HG02610 (cell line): Measurements from ENCODE around the gene NT5C1A.

Experiments
- ATAC-seq: cut with Tn5 transposase; IDR thresholded peaks from one replicate; pipeline ENCODE4 v1.9.1; 2021; ENCODE audit warnings: mild to moderate bottlenecking, moderate library complexity; ENCODE audit not compliant: unreplicated experiment

Gene NT5C1A

DNA sequence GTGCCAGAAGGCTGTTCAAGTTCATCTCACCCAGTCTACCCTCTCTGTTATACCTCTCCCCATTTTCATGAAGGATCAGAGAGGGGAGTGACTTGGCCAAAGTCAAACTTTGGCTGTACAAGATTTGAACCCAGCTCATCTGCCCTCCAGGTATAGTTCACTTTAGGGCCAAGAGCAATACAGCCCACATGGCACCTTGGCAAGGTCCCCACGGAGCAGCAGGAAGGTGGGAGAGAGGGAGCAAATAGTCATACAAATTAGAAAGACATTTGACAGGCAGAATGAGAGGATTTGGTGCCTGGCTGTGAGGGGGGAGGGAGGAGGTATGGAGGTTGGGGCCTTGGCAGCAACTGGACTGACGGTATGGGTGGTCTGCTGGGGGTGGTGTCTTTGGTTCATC lies 18.3 kb upstream of the NT5C1A start:
- ATAC-seq = no peak

DNA sequence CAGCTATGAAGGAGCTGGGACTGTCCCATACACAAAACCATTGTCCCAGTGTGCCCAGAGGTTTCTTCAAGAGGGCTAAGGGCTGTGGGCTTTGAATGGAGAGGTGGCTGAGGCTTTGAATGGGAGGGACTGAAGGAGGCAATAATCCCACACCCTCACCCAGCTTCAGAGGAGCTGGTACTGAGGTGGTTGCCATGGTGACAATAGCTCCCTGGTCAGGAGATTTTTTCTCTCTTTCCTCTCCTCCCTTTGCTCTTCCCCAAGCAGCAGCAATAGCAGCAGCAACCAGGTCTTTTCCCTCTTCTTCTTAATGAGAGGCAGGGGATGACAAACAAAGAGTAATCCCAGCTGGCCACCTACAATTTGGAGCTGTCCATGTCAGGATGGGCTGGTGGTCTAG lies 17.7 kb upstream of the NT5C1A start:
- ATAC-seq = no peak

DNA sequence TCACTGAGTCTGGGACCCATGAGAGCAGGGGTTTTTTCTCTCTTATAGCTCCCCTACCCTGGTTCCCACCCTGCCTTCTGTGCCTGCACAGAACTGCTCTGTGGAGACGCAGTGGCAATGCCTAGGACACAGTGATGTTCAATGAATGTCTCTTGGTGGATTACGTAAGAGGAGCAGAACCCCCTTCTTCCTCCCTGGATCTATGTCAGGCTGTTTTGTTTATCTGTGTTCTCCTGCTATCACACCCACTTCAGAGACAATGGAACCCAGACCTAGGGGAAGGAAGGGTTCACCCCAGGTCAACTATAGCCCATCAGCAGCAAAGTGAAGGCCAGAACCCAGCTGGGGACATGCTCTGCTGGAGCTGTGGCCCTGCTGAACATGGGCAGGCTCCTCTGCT lies 17.3 kb upstream of the NT5C1A start:
- ATAC-seq = no peak

DNA sequence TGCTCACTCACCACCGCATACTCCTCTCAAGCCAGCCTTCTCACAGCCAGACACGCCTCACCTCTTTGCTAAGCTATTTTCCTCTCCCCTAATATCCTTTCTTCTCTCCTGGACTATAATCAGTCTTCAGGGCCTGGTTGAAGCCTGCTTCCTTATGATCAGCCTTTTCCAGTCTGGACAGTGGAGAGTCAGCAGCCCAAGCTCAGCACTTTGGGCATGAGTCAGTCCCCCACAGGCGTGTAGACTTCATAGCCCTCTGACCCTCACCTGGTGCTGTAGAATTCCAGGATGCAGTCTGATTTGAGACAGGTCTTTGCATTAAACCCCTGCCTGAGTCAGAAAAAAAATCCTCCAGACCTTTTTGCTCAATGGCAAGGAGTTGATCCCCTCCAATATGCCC lies 16.8 kb upstream of the NT5C1A start:
- ATAC-seq = no peak

DNA sequence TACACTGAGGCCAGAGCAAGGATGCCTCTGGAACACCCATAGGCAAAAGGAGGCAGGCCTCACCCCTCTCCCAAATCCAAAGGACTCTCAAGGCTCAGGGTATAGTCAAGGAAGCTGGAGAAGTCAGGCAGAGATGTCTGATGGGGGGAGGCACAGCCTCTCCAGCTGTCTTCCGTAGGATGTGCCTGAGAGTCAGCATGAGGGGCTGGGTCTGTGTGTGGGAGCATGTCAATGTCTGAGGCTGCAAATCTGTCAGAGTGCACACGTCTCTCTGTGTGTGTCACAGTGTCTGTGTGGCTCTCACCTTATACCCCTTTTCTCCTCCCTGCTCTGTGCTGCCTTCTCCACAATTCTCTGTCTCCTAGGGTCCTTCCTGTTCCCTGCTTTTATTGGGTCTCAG lies 15.3 kb upstream of the NT5C1A start:
- ATAC-seq = no peak

DNA sequence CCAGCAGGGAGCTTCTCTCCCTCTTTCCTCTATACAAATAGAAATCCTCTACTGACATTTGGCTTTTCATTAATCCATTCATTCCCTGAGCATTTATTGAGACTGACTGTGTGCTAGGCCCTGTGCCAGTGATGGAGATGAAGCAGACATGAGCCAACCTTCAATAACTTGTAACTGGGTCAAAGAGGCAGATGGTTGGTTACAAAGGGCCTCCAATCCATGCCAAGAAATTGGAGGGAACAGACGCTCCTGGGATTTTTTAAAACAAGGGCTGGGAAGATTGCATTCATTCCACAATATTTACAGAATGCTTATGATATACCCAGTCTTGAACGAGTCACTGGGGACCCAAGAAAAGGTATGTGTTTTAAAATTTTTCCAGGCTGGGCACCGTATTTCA lies 13.2 kb upstream of the NT5C1A start:
- no peak for ATAC-seq

DNA sequence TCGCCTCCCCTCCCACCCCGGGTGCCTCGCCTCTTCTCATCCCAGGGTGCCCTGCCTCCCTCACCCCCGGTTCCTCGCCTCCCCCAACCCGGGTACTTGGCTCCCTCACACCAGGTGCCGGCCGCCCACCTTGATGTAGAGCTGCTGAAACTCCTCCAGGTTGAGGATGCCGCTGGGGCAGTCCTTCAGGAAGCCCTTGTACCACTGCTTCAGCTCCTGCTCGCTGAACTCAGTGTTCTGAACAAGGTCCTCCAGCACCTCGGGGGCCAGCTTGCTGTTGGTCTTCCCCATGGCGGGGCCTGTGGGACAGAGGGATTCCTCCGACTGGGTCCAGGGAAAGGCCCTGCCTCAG lies 12.4 kb upstream of the NT5C1A start:
- no peak for ATAC-seq

DNA sequence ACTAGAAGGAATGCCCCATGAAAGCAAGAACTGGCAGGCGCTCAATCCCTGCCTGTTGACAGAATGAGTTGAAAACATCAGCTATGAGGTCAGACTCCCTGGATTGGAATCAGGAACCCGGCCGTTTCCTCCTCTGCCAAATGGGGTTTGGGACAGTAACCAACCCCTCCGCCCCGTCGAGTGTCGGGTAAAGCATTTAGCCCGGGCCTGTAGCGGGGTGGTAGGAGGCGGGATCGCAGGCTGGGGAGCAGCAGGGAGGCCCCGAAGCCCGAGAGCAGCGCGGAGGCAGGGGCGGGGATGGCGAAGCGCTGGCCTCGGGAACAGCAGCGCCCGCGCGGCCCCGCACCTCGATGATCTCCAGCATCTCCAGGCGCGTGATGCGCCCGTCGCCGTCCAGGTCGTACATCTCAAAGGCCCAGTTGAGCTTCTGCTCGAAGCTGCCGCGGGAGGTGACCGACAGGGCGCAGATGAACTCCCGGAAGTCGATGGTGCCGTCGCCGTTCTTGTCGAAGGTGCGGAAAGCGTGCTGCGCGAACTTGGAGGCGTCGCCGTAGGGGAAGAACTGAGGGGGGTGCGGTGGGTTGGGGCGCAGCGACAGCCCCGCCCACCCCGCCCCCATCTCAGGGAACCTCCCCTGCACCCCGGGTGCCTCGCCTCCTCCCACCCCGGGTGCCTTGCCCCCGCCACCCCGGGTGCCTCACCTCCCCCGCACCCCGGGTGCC lies 11.8 kb upstream of the NT5C1A start:
- ATAC-seq = no peak

DNA sequence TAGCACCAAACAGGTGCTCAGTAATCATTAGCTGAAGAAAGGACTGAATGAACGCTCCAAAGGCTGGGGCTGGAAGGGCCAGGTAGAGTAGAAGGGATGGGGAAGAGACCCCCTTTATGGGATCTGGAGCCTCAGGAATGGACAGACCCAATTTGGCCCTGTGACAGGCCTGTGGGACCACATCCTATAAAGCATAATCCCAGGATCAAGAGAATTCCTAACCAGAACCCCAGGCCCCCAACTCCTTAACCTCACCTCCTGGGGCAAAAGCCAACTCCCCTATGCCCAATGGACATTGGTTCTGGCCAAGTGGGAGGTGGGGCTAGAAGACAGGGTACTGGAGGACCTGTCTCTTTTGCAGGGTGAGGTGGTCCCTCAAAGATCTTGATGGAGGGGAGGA lies 10.1 kb upstream of the NT5C1A start:
- ATAC-seq = no peak

DNA sequence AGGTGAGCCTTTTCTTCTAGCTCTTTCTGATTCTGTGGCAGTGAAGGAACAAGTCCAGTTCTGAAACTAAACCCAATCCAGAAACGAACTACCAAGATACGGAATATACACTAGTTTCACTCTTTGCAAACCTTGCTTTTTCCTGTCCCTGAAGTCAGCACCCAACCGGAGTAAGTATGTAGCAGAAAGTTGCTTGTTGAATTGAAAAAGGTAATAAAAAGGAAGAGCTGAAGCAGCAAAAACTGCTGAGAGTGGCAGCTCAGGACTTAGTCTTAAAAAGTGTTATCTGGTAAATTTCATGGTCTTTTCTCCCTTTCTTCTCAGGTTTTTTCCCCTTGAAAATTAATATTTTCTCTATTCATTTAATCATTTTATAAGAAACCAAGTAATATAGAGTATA lies 9.4 kb upstream of the NT5C1A start:
- ATAC-seq = no peak

DNA sequence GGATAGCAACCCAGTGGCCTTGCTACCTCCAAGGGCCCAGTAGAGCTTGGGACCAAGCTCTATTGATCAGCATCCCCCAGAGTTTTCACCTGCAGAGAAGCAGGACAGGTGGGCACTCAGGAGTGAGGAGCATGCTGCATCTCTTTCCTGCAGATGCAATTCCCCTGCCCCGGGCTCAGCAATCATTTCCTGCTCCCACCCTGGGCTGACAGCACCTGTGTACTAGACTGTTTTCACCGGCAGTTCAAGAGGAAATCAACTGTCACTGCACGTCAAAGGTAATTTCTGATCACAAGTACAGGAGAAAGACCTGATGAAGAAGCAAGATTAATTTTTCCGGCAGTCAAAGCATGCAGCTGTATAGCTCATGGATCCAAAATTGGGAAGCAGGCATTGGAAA lies 8.8 kb upstream of the NT5C1A start:
- ATAC-seq = no peak

DNA sequence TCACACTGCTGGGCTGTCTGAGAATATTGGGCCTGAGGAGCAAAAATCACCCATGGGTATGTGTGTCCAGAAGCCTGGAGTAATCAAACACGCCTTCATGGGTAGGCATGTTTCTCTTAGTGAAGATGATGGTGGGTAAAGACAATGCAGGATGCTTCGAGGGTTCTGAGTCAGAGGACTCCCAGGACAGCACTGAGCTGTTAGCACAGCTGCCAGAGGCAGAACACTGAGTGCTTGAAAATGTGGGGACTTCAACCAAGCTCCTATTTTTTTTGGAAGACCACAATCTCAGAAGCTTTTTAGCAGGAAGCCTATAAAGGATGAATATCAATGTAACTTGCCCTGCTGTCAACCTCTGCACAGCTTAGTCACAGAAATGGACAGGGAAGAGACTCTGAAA lies 7.9 kb upstream of the NT5C1A start:
- no peak for ATAC-seq

DNA sequence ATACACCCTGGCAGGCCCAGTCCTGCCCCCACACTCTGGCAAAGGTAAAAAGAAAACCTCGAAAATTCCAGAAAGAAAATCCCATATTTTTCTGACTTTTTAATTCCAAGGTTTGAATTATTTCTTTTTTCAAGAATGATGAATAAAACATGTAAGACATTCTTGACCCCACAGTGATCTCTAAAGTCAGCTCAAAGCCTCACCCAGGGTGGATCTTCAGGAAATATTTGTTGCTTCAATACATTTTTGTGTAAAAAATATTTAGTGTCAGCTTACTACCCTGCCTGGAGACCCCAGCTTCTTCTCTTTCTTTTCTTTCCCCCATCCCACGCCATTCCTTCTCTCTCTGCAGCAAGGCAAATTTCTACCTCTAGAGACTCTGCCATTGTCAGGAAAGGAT lies 7.0 kb upstream of the NT5C1A start:
- ATAC-seq = no peak

DNA sequence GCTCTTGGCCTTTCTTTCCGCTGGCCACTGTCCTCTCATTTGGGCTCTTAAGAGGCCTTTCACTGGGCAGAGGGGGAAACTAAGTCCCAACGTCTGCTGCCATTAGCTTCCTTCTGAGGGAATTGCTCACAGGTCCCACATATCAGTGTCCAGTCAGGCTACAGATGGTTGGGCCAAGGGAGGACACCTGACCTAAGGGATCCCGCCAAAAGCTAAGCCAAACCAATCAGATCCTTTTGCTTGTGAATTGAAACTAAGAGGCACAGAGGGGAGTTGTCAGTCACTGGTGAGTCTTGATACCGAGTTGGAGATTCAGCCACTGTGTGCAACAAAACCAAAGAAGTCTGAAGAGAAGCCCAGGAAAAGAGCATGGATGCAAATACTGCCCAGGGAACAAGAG lies 5.7 kb upstream of the NT5C1A start:
- no peak for ATAC-seq

DNA sequence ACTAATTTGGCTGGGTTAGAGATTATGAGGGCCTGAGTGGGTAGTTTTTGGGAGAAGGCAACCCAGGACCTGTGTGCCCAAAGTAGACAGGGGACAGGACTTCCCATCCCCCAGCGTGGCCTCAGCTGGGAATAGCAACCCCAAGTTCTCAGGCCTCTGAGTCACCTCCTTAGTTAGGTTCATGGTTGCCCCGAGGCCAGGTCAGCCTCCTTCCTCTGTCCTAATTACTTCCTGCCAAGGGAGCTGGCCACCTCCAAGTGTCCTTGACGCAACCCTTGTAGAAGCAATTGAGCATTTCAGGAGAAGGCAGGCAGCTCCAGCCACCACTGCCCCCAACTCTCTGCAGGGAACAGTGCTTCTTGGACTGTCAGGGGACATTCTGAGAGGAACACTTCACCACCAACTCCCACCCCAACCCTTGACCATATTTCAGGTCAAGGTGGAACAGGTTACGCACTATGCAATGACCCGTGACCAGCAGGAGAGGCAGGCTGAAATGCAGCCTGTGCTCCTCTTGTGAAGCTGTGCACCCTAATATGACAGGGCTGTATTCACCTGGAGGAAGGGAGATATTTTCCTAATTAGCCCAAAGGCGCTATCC lies 5.1 kb upstream of the NT5C1A start:
- no peak for ATAC-seq

DNA sequence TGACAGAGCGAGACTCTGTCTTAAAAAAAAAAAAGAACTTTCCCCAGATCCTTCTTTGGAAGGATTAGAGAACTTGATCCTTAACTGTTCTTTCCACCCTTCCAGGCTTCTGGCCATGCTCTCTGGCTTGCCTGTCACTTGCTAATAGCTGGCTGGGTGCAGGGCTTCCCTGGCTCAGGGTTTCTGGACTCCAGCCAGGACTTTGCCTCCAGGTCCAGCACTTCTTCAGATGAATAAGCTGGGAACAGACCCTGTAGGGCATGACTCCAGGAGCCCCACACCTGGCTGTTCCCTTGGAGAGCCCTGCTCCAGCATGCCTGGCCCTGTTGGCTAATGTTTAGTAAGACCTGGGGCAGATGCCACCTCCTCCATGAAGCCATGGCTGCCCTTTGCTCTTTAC lies 3.3 kb upstream of the NT5C1A start:
- no peak for ATAC-seq

DNA sequence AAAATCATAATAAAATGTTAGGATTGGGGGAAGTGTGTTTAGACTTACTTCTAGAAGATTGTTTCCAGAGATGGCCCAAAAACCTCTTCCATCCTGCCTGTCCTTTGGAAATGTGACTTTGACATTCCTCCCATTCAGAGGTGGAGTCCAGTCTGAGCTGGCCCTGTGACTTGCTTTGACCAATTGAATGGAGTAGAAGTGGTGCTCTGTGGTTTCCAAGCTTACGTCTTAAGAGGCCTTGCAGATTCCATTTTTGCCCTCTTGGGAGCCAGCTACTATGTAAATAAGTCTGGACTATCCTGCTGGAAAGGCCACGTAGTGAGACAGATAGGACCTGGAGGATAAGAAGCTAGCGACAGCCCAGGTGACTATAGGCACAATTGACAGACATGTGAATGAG lies 1.3 kb upstream of the NT5C1A start:
- ATAC-seq = no peak

DNA sequence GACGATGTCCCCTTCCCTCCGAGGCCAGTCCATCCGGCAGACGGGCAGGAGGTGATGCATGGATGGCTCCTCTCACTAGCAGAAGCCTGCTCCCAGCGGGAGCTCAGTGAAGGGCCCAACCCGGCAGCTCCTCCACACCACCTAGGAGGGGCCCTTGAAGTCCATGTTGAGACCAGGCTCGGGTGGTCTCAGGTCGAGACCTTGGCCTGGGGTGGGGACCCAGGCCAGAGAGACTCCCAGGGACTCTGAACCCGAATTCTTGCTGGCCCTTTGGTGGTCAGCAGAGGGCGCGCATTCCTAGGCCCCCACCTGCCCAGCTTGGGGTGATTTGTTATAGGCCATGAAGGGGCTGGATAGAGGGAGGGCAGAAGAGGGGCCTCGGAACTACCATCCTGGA lies 642 bp upstream of the NT5C1A start:
- no peak for ATAC-seq

DNA sequence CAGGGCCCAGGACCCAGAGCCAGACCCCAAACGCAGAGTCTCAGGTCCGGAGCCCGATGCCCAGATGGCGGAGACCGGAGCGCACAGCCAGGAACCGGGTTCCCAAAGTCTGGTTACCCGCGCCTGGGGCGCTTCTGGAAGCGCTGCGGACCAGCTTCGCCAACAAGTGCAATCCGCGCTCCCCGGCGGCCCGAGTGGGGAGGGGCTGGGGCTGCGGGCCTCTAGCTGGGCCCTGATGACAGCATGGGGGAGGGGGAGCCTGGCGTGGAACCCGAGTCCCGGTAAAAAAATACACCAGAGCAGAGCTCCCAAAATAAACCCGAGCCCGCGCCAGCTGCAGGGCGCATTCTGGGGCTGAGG lies 494 bp downstream of the NT5C1A start:
- no peak for ATAC-seq

DNA sequence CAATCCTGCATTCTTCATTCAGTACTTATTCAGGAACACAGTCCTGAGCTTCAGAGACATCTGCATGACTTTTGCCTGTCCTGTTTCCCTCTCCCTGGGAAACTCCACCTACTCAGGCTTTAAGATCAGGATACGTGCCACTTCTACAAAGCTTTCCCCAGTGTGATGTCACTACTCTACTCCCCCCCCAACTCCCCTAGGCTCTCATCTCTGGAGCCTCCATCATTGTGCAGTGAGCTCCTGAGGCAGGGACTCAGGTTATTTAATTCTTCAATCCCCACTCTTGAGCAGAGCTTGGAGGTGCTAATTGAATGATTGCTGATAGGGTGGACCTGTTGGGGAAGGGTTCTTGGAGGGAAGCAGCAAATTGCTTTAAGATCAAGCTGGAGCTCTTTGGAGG lies 1.2 kb downstream of the NT5C1A start:
- no peak for ATAC-seq

DNA sequence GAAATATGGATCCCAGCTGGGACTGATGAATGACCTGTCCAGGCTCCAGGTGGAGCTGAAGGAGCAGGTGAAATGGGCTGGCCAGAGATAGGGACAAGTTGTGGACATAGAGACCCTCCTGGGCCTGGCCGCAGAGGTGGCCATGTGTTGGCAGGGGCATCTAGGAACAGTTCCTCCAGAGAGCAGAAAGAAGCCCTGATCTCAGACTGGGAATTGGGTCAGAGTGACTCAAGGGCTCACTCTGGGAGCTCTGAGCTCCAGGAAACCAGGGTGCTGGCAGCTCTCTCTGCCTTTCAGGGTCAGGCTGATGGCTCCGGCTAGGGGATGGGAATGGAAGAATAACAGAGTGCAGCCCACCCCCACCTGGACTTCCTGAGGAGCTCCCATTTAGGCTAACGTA lies 3.0 kb downstream of the NT5C1A start:
- no peak for ATAC-seq

DNA sequence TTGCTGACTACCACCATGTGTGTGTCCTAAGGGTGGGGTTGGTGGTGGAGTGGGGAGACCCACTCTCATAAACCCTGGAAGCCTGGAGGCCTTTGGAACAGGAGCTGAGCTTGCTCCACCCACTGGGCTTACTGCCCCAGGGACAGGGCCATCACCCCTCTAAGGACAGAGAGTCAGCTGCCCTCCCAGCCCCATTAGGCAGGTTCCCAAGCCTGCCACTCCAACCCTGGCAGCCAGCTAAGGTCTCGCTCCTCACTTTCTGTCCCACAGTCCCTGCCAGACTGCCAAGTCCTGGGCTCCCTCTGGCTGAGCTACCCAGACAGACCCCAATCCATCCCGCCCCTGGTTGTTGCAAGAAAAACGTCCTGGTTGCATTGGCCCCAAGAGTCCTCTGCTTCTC lies 3.8 kb downstream of the NT5C1A start:
- ATAC-seq = no peak

DNA sequence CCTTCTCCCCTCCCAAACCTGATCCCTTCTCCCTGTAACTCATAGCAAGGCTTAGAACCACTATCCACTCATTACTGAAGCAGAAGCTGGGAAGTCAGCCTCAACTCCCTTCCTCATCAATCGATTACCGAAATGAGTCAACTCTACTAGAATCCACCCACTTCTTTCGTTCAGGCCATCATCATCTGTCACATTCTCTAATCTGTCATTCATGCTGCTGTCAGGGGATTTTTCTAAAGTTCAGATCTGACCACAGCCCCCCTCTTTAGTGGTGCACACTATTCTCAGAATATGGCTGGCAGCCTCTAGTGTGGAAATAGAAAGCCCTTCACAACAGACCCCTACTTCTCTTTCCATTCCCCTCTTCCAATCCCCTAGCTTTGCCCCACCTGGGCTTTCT lies 5.1 kb downstream of the NT5C1A start:
- peak; percentile 93 for ATAC-seq
